HG02610 (cell line): Measurements from ENCODE around the gene PAX5.

ENCODE experiments used
- ATAC-seq: cut with Tn5 transposase; IDR thresholded peaks from one replicate; pipeline ENCODE4 v1.9.1; 2021; ENCODE audit warnings: mild to moderate bottlenecking, moderate library complexity; ENCODE audit not compliant: unreplicated experiment

PAX5 gene

DNA sequence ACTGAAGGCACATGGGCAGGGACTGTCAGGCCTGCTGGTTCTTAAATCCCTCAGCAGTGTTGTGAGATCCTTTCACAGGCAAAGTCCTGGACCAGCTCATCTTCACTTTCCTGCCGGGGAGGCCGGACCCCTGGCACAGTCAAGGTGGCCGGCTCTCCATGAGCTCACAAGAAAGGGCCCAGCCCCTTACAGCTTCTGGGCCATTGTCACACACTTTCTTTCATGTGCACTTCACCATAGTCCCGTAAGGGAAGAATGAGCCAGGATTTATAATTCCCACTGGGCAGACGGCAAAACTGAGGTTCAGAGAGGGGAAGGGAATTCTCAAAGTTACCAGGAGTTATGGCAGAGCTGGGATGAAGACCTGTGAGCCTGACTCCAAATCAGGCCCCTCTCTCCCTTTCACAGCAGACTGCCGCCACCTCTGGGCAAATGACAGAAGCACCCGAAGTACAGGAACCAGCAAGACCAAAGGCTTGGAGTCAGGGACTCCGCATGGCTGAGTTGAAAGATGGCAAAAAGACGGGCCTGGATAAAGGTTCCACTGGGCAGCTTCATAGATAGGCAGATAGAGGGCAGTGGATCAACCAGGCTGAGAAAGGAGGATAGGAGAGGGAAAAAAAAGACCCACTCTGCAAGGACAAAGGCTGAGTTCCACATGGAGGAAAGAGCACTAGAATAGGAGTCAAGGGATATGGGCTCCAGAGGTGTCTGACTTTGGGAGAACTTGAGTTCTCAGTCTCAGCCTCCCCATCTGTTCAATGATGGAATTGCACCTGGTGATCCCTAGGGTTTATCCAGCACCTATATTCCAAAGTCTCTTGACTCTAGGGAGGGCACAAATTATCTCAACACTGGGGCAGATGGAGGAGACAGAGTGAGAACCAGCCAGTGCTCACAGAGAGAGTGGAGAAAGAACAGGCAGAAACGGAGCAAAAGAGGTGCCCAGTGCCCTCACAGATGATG is 128.7 kb downstream of the PAX5 start:
- no peak for ATAC-seq

DNA sequence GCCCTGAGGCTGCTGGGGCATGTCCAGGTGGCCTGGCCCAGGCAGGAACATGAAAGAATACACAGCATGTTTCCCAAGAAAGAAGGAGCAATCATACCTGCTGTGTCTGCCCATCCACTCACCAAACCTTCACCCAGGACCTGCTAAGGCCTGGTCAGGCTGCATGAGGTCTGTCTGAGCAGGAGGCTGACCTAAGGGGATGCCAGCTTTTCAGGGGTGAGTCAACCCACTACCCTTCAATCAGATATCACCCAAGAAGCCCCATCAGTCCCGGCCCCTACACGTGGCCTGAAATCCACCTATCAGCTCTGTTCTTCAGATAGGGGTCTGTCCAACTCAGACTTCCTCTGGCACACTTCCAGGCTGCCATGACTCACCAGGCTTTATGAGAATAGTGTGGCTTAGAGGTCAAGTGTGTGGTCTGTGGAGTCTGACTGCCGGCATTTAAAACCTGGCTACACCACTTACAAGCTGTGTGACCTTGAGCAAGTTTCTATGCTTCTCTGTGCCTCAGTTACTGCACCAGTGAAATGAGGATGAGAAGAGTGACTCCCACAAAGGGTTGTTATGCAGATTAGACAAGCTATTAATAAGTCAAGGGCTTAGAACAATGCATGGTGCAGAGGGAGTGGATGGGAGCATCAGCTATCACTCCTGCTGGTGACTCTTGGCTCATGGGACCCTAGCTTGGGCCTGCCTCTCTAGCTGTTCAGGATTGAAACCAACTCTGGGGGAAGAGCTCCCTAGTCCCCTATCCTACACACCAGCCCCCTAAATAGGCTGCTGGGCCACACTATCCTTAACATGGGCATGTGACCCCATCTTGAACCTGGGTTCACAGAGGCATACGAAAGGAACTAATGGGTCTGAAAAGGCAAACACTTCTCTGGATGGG is 130.3 kb downstream of the PAX5 start:
- peak; percentile 76 for ATAC-seq

DNA sequence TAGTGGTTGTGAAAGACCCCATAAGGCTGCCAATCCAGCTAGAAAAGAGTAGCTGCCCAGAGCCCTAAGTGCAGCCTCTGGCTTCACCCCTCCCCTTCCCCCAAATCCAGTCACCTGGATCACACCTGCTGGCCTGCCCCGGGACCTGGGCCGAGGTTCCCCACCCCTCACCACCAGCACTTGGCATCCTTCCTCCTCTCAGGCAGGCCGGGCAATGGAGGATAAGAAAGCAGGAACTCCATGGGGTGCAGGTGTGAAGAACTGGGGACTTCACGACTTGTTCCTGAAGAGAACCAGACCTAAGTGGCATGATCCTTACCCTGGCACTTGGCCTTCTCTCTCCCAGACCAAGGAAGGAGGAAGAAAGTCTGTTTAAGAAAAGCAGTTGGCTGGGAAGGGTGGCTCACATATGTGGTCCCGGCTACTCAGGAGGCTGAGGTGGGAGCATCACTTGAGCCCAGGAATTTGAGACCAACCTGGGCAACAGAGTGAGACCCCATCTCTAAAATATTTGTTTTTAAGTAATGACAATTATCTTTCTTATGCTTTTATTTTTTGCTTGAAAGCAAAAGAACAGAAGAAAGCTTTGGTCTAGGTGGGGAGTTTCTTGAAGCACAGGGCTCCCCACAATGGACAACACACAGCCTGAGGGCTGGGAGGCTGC is 131.1 kb downstream of the PAX5 start:
- ATAC-seq = no peak

DNA sequence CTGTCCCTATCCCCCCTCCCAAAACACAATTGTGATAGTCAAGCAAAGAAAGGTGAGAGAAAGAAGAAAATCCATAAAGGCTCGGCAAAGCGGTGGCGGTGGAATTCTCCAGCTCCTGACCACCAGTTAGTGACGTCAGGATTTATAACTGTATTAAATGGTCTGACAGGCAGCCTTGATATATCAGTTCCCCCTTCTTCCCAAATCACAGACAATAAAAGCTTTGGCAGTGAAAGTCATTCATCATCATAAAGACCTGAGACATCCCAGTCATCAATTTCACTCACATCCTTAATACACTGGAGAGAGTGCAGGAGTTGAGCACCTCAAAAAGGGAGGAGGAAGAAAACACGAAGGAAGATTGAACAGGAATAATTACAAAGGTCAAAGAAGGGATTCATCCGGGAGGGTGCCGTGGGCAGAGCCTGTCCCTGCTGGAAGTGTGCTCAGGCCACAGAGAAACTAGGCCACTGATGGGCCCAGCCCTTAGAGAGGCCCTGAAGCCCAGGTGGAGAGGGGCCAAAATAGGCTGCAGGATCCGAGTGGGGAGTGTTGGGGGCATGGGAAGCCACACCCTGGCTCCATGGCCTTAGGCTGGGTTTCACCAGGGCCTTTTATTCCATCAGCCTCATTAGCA is 131.9 kb downstream of the PAX5 start:
- ATAC-seq = no peak

DNA sequence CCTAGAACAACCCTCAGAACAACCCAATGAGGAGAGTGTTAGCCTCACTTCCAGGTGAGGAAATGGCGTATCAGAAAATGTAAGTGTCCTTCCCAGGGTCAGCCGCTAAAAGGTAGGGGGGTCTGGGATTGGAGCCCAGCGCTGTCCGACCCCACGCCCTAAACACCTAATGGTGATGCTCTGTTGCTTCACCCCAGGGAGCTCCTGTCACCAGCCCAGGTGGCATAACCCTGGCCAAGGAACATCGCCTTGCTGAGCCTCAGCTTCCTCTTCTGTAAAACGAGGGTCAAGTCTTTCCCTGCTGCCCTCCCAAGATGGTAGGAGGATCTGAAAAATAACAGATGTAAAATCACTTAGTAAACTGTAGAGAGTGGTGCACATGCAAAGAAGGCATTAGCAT is 132.5 kb downstream of the PAX5 start:
- no peak for ATAC-seq

DNA sequence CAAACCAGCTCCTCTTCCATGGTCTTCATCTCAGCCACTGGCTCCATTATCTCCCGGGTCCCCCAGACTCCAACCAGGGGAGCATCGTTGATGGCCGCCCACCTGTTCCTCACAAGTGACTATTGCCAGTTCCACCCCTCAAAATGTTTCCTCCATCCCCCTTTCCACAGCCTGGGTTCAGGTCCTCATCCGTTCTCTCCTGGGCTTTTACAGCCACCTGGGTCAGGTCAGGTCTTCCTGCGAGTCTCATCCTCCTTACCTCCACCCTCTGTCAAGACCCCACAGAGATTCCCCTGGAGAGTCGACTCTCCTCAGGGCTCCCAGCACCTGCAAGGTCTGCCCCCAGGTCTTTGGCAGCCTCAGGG is 133.2 kb downstream of the PAX5 start:
- no peak for ATAC-seq

DNA sequence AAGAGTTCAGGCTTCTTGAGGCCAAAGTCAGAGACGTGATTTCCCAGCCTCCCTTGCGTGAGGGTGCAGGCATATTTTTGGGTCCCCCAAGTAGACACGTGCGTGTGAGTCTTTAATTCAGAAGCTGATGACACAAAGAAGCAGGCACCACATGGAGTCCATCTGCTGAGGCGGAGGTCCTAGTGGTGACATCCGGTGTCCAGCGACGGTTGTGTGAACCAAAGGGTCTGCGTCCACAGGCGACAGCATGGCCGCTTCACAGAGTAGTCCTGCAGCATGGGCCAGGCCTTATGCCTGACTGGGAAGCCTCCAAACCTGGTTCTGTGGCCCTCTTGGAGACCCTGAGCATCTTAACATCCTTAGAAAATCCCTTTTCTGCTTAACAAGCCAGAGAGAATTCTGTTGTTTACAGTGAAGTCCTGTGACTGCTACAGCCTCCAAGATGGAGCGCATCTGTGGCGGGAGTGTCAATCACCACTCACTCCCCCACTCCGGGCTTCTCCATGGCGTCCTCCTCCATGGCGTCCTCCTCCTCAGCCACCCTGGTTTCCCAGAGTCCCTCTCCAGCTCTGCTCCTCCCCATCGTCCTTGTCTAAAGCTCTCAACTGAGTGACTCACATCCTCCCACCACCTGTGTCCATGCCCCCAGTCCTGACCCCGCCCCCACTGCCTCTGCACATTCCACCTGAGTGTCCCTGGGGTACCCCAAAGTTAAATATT is 133.8 kb downstream of the PAX5 start:
- no peak for ATAC-seq

DNA sequence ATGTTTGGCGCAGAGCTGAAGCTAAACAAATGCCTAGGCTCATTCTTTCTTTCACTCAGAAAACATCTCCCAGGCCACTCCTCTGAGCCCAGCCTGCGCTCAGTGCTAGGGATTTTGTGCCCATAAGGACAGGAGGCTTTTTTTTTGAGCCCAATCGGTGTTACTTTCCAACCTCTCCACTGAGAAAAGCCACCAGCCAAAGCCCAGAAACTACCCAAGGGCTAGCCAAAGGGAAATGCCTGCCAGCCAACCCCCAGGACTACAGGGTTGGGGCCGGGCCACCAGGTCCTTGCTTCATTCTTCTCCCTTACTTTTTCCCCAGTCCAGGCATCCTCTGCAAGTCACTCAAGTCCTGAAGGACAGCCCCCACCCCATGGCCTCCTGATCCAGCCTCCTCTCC is 134.7 kb downstream of the PAX5 start:
- ATAC-seq = no peak

DNA sequence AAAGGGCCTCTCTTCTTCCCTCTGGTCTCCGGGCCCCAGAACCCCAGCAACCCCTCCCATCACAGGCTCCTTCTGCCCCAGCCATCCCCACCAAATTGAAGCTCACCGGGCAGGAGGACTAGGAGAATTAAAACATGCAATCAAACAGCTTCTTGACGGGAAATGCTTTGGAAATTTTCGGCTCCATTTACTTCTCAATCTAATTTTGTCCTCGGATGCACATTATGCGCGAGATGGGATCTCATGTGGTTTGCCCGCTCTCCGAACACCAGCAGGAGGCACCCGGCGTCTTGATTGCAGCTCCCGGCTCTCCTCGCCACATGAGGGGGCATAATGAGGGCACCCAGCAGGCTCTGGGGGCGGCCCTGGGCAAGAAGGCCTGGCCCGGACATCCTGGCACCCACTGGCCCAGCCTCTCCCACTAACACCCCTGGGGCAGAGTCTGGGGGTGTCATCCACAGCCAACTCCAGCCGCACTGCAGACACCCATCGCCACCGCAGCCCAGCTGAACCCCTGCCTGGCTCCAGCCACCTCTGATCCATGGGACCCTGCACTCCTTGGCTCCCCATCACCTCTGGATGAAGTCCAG is 135.5 kb downstream of the PAX5 start:
- ATAC-seq = no peak

DNA sequence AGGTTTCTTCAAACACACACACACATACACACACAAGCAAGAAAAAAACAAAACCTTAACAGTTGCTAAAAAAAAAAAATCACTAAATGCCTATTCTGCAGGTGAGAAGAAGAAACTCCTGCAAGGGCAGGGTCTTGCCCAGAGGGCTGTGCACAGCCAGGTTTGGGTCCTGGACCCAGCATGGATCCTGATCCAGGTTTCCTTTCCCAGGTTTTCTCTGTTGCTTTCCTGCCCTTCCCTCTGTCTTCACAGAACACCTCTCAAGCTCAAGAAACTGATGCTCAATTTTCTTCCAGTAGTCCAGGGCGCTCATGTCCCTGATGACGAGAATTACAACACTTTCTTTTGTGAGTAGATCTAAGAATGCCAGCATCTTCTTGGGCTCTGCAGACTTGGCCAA is 136.6 kb downstream of the PAX5 start:
- no peak for ATAC-seq

DNA sequence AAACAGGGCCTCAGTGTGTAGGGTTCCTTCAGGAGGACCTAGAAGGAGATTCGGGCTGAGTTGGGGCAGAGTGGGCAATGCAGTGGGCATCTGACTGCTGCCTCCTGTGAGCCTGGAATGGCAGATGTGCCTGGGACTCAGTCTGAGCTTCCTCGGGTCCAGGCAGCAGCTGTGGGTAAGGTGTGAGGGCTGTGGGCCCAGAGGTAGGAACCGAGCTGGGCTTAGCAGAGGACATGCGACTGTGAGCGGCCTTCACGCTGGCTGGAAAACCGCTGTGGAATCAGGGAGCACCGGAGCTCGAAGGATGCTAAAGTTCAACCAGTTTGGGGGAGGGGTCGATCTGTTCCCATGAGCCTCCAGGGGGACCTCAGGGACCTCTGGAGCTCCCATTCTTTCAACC is 137.0 kb downstream of the PAX5 start:
- ATAC-seq = no peak

DNA sequence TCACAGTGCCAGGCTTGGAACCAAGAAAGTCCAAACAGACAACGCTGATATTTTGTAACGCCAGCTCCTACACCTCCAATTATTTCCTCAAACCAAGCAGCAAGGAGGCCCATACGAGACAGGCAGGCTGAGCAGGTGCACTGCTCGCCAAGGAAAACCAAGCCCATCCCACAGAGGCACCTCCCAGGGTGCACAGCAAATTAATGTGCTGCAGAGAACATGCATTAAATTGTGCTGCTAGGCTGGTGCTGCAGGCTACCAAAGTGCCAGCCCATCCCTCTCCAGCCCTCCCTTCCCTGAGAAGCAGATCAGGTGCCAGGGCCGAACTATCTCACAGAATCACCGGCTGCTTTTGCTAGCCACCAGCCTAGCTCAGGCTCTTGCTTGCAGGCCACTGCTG is 137.8 kb downstream of the PAX5 start:
- no peak for ATAC-seq

DNA sequence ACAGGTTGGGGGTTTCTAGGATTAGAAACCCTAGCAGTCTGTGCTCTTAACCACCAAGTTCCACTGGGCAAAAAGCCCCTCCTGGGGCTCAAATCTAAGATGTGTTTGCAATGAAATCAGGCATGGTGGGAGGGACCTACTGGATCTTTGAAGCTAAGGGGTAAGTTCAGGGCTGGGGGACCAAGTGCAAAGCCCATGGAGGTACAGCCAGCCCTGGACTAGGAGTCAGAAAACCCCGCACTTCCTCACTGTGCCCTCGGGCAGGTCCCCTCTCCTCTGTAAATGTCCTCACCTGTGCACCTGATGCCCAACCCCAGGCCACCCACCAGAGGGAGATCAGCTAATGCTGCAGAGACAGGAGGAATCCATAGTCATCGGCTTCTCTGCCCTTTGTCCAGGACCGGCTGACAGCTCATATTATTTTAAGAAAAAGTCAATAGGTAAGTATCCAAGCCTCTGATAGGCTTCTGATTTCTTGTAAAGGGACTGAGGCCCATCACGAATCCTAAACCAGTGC is 138.3 kb downstream of the PAX5 start:
- no peak for ATAC-seq

DNA sequence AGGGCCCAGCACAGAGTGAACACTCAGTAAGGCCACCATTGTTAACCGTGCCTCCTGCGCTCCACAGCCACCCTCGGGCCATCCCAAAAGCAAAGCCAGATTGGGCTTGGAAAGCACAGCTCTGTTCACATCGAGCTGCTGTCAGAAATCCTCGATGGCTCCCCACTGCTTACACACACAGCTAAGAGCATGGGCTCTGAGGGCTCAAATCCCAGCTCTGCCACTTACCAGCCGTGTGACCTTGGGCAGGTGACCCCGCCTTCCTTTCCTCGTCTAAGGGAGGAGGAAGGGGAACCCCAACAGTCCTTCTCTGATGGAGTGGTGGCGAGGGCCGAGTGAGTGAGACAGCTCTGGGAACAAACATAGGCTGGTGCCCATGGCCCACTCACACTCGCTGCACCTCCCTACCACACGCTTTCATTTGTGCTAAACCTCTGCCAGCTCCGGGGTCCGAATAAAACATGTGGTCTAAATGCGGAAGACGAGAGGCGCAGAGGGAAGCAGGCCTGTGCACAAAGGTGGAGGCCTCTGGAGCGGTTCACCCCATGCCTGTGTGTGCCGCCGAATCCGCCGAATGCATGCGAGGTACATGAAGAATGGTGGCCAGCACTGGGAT is 139.3 kb downstream of the PAX5 start:
- no peak for ATAC-seq

DNA sequence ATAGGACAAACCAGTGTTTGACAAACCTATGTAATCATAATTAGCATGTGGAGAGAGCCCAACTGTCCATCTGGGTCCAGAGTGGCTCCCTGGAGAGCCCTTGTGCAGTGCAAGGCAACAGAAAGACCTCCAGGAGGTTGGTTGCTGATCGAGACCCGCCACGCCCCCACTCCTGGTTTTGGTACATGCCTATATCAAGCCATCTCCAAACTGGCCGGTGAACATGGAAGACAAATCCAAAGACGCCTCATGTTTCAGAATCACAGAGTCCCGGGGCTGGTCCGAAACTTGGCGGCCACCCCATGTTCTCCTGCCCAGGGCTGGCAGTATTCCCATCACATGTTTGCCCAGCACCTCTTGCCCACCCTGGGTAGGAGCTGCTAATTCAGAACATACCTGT is 140.2 kb downstream of the PAX5 start:
- no peak for ATAC-seq

DNA sequence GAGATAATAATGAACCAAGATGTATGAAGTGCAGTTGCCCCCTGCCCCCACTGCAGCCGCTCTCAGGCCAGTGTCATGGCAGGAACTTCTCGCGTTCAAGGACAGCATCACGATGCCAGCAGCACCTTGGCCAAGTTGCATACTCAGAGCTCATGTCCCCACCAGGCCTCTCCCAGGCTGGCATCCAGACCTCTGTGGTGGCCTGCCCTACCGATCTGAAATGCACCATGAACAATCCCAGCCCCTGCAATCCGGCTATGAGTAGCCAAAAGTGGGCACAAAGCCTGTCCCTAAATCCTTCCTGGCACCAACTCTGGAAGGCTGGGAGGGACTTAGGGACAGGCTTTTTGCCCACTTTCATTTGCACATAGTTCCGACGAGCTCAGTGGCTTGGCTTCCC is 140.9 kb downstream of the PAX5 start:
- ATAC-seq = no peak

DNA sequence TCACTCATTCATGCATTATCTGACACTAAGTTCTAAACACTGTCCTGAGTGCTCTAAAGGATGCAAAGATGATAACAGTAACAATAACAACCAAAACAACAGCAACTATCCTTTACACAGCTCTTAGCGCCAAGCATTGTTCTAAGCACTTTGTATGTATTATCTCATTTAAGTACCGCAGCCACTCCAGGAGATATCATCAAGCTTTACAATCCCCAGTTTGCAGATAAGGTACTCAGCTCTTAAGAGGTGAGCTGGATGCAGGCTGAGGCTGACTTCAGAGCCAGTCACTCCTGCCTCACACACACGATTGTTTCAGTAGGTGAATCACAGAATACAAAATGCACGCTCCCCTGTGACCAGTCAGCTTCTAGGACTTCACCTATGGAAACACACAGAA is 141.8 kb downstream of the PAX5 start:
- ATAC-seq = no peak

DNA sequence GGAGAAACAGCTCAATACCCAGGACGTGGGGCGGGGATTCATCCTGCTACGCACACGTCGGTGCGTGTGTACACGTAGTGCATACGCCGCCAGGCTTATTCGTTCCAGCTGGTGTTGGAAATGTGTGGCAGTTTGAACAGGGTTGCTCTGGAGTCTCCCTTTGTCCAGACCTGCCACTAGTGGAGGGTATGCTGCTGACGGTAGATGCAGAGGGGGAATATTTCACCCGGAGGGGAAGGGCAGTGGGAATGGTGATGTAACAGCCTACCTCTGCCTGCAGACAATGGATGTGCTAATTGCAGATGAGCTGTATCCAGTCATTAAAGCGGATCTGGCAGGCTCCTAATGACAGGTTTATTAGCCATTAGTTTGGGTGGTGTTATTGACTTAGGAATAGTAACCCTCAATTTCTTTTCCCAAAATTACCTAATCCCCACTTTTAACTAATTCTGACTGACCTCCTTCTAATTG is 142.7 kb downstream of the PAX5 start:
- ATAC-seq = no peak

DNA sequence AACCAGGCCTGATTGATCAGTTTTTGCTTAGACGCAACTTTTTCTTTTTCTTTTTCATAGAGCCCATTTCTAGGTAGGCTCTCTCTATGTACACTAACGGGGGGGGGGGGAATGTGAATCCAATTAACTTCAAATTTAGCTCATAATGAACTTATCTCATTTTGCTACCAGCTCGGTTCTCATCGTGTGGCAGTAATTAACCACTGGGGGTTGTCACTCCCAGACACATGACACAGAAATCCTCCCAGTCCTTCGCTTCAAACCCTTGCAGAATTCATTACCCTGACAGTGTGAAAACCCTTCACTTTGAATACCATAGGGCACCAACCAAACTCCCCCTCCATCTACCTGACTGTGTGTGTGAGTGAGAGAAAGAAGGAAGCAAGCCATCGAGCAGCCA is 144.2 kb downstream of the PAX5 start:
- no peak for ATAC-seq
